ENCODE data around the gene CST8.

CST8 gene

GRCh38 chr20:23514848-23515247 lies 23.9 kb downstream of the CST8 start:
- POLR2A ChIA-PET, result no interaction called here
- no peak for TF ChIP-seq CTCF (IDR thresholded peaks at IDR 0.05; ENCODE audit: control extremely low read depth, extremely low read depth, low read depth, missing control alignments)
- CTCF ChIA-PET, result interaction anchor here (1.7 kb wide), 1 partner anchor 74 kb away, joined by 4 read pairs; no protein-coding TSS in a partner anchor
- no peak for DNase-seq (ENCODE audit: extremely low spot score)

GRCh38 chr20:23515250-23515939 lies 24.5 kb downstream of the CST8 start:
- CTCF ChIA-PET, result no interaction called here
- TF ChIP-seq CTCF (IDR thresholded peaks at IDR 0.05; ENCODE audit: control extremely low read depth, extremely low read depth, low read depth, missing control alignments), result no peak

GRCh38 chr20:23517719-23518118 lies 26.8 kb downstream of the CST8 start:
- no peak for DNase-seq (ENCODE audit: extremely low spot score)
- CTCF ChIA-PET, result no interaction called here
- no peak for TF ChIP-seq CTCF (IDR thresholded peaks at IDR 0.05; ENCODE audit: control extremely low read depth, extremely low read depth, low read depth, missing control alignments)
- POLR2A ChIA-PET, result no interaction called here

More at GRCh38 chr20:23515250-23515939, 24.5 kb downstream of the CST8 start:
- POLR2A ChIA-PET, result no interaction called here
- no peak for DNase-seq (ENCODE audit: extremely low spot score)

GRCh38 chr20:23519556-23519955 lies 28.6 kb downstream of the CST8 start:
- ChIA-PET POLR2A (no interaction called here), CTCF (no interaction called here)
- DNase-seq (ENCODE audit: extremely low spot score), result no peak
- no peak for TF ChIP-seq CTCF (IDR thresholded peaks at IDR 0.05; ENCODE audit: control extremely low read depth, extremely low read depth, low read depth, missing control alignments)

DNA sequence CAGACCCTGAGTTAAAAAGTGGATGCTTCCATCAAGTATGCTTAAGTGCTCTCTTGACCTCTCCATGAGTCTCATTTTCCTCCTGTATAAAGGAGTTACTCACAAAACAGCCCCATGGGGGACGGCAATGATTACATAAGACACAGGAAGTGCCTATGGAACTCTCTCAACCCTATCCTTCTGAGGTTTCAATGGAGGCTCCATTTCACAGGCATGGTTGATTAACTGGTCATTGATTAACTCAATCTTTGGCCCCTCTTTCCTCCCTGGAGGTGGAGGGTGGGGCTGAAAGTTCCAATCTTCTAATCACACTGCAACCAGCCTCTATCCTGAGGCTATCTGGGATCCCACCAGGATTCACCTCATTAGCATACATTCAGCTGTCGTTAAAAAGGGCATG lies 29.3 kb downstream of the CST8 start:
- ChIA-PET CTCF (no interaction called here), POLR2A (no interaction called here)
- TF ChIP-seq CTCF (IDR thresholded peaks at IDR 0.05; ENCODE audit: control extremely low read depth, extremely low read depth, low read depth, missing control alignments), result no peak
- DNase-seq (ENCODE audit: extremely low spot score), result no peak

GRCh38 chr20:23524146-23524545 lies 33.2 kb downstream of the CST8 start:
- POLR2A ChIA-PET, result no interaction called here
- no peak for TF ChIP-seq CTCF (IDR thresholded peaks at IDR 0.05; ENCODE audit: control extremely low read depth, extremely low read depth, low read depth, missing control alignments)
- DNase-seq (ENCODE audit: extremely low spot score), result no peak
- CTCF ChIA-PET, result no interaction called here
